ENCODE data around the gene RBM4. TPM values are rescaled to one million over a fixed set of nuclear protein-coding genes. Genes with fewer than 3 reads are reported as not detected.

The RBM4 gene
- total and polyA plus RNA-seq, 2 experiments from 2014 or later = 142 to 241 TPM

GRCh38 chr11:66687831-66688281 lies 49.4 kb downstream of the RBM4 start:
- no peak overlapping the region for H3K4me3 ChIP-seq
- H3K36me3 ChIP-seq = no peaks in the 10 kb centered on the region
- H3K27me3 ChIP-seq = no peaks in the 10 kb centered on the region
- no peak overlapping the region for H3K27ac ChIP-seq
- DNase-seq (ENCODE audit: low read depth in 1 of 2, low spot score in 1 of 2) = no peak
- H3K4me1 ChIP-seq (ENCODE audit: low read depth) = no peaks in the 10 kb centered on the region
- H3K9me3 ChIP-seq (ENCODE audit: low read depth) = no peaks in the 10 kb centered on the region
- no peak for TF ChIP-seq CTCF (IDR thresholded peaks at IDR 0.05; ENCODE audit: low read depth, low read length)

GRCh38 chr11:66688561-66689534 lies 50.3 kb downstream of the RBM4 start:
- H3K9me3 ChIP-seq (ENCODE audit: low read depth) = no peaks in the 10 kb centered on the region
- DNase-seq (ENCODE audit: low read depth in 1 of 2, low spot score in 1 of 2) = no peak

GRCh38 chr11:66689661-66690590 lies 51.4 kb downstream of the RBM4 start:
- Histone ChIP-seq H3K9me3 (ENCODE audit: low read depth) (no peaks in the 10 kb centered on the region), H3K27ac (no peak overlapping the region), H3K36me3 (no peaks in the 10 kb centered on the region), H3K27me3 (no peaks in the 10 kb centered on the region), H3K4me1 (ENCODE audit: low read depth) (no peaks in the 10 kb centered on the region), H3K4me3 (no peak overlapping the region)
- DNase-seq (ENCODE audit: low read depth in 1 of 2, low spot score in 1 of 2) = no peak
- no peak for TF ChIP-seq CTCF (IDR thresholded peaks at IDR 0.05; ENCODE audit: low read depth, low read length)

More at GRCh38 chr11:66688561-66689534, 50.3 kb downstream of the RBM4 start:
- no peak for TF ChIP-seq CTCF (IDR thresholded peaks at IDR 0.05; ENCODE audit: low read depth, low read length)
- no peaks in the 10 kb centered on the region for H3K27me3 ChIP-seq
- no peaks in the 10 kb centered on the region for H3K4me1 ChIP-seq (ENCODE audit: low read depth)
- no peak overlapping the region for H3K27ac ChIP-seq
- H3K4me3 ChIP-seq = no peak overlapping the region
- H3K36me3 ChIP-seq = no peaks in the 10 kb centered on the region

- H3K27me3 ChIP-seq = no peaks in the 10 kb centered on the region
- no peak overlapping the region for H3K4me3 ChIP-seq
- H3K9me3 ChIP-seq (ENCODE audit: low read depth) = no peaks in the 10 kb centered on the region
- no peak for DNase-seq (ENCODE audit: low read depth in 1 of 2, low spot score in 1 of 2)
- no peak for TF ChIP-seq CTCF (IDR thresholded peaks at IDR 0.05; ENCODE audit: low read depth, low read length)
- no peak overlapping the region for H3K27ac ChIP-seq
- no peaks in the 10 kb centered on the region for H3K36me3 ChIP-seq
- no peaks in the 10 kb centered on the region for H3K4me1 ChIP-seq (ENCODE audit: low read depth)
Measured at GRCh38 chr11:66691311-66691980, 52.9 kb downstream of the RBM4 start.

GRCh38 chr11:66692446-66692845 lies 53.9 kb downstream of the RBM4 start:
- TF ChIP-seq CTCF (IDR thresholded peaks at IDR 0.05; ENCODE audit: low read depth, low read length) = no peak
- Histone ChIP-seq H3K27me3 (no peaks in the 10 kb centered on the region), H3K4me1 (ENCODE audit: low read depth) (no peaks in the 10 kb centered on the region), H3K36me3 (no peaks in the 10 kb centered on the region), H3K27ac (no peak overlapping the region), H3K9me3 (ENCODE audit: low read depth) (no peaks in the 10 kb centered on the region), H3K4me3 (no peak overlapping the region)
- DNase-seq (ENCODE audit: low read depth in 1 of 2, low spot score in 1 of 2) = no peak

Data from cardiac muscle cell (in vitro differentiated cells and primary cell).